Superior temporal gyrus (tissue), 1 donor: ENCODE data around the gene UBE2B.
A peak's percentile ranks its signal among the peaks of the same experiment; 100 is the strongest.
"Not testable (repeated sequence)": the region's sequence is repeated elsewhere in the genome, so short reads cannot be mapped to it uniquely, and the experiment has no call there.

Experiments
- DNase-seq: peaks from one replicate; pipeline ENCODE4 v3.0.0-alpha.2; 2016; ENCODE audit errors: extremely low spot score

The UBE2B gene

DNA sequence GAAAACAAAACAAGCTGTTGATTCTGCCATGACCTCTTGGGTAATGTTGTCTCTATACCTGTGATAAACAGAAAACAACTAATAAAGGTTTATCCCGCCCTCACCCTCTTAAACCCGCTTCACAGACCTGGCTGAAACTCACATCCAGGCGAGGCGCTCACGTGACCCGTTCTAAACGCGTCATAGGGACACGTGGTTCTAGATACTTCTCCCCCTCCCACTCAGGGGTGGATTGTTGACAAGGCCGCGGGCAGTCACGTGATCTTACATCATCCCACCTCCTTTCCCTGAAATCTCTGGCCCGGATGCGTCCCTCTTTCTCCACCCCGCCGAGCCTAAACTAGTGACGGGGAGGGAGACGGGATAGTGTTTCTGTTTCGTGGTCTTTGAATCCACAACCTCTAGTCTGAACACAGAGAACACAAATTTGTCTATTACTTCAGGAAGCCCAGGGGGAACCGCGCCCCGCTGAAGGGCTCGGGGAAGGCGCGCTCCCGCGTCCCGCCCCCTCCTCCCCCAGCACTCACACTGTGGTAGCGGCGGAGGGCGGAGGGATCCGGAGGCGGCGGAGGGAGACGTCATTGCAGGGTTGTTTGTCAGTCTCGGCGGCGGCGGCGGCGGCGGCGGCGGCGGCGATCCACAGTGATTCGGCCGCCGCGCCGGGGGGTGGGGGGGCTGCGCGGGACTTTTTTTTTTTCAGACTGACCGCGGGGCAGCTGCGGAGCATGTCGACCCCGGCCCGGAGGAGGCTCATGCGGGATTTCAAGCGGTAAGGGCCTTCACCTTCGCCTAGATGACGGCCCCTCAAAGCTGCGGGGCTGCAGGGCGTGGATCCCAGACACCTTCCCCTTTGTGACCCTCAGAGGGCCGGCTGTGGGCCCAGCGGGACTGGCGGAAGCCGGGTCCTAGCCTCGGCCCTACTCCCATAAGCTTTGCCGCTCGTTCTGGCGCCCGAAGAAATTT, at the start of gene UBE2B:
UBE2B (plus strand) TSS at position 699 of the 963 bp plus-strand sequence; CDS start at position 726, 27 bp downstream.
- DNase-seq = peak; percentile 100

- DNase-seq = no peak
These were observed 44.0 kb upstream of the UBE2B start for GRCh38 chr5:134327327-134327726.

DNA sequence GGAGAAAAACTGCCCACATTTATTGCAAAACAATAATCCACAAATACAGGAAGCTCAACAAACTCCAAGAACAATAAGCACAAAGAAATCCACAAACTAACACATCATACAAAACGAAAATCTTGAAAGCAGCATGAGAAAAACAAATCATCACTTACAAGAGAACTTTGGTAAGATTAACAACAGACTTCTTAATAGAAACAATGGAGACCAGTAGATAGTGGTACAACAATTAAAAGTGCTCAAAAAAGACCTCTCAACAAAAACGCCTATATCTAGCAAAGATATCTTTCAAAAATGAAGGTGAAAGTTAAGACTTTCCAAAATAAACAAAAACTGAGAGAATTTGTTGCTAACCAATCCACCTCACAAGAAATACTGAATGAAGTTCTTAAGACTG, 42.8 kb upstream of the UBE2B start:
- DNase-seq = no peak

- not testable (repeated sequence) for DNase-seq
These were observed 34.5 kb upstream of the UBE2B start for GRCh38 chr5:134336833-134337232.

DNA sequence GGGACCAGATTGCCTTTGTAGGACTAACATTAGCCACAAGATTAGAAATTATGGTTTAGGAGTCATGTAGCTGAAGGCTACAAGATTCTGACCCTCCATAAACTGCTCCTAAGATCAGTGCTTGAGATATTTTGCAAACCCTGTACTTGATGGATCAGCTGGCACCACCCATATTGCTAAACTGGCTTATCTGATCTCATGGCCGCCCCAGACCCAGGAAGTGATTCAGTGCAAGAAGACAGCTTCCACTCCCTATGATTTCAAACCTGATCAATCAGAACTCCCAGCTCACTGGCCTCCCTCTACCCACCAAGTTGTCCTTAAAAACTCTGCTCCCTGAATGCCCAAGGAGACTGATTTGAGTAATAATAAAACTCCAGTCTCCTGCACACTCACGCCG, 27.9 kb upstream of the UBE2B start:
- not testable (repeated sequence) for DNase-seq

DNA sequence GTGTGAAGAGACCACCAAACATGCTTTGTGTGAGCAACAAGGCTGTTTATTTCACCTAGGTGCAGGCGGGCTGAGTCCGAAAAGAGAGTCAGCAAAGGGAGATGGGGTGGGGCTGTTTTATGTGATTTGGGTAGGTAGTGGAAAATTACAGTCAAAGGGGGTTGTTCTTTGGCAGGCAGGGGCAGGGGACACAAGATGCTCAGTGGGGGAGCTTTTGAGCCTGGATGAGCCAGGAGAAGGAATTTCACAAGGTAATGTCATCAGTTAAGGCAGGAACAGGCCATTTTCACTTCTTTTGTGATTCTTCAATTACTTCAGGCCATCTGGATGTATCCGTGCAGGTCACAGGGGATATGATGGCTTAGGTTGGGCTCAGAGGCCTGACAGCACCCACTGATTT, 25.9 kb upstream of the UBE2B start:
- DNase-seq = not testable (repeated sequence)

DNA sequence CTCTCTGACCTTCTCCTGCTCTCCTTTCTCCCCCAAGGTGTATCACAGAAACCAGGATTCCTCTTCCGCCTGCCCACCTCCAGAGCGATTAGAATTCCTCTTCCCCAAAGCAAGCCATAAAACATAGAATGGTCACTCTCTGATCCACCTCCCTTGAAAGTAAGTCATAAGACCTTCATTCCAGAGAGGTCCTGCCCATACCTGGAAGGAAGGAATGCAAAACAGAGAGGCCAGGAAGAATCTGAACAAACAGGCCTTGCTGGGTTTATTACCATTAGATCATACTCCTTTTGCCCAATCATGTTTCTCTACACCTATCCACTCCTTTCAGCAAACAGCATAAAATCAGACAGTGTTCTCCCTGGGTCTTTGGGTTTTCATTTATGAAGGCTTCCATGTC, 25.4 kb upstream of the UBE2B start:
- no peak for DNase-seq

- no peak for DNase-seq
These were observed 21.9 kb upstream of the UBE2B start for GRCh38 chr5:134349463-134349862.

- no peak for DNase-seq
These were observed 15.7 kb upstream of the UBE2B start for GRCh38 chr5:134355681-134356080.

DNA sequence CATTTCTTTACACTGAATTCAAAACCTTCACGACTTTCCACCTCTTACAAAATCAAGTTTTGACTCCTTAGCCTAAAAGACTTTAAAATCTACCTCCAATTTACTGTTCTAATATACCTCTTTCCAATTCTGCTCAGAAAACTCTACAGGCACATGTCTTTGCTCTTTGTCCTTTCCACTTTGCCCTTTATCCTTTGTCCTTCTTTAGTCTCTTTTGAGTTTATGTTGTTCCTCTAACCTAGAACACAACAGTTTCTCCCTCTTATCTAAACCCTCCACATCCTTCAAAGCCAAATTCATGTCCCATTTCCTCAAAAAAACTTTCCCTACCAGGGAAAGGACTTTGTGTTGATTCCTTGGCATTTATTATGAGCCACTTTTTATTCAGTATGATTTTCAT, 5.8 kb upstream of the UBE2B start:
- no peak for DNase-seq

DNA sequence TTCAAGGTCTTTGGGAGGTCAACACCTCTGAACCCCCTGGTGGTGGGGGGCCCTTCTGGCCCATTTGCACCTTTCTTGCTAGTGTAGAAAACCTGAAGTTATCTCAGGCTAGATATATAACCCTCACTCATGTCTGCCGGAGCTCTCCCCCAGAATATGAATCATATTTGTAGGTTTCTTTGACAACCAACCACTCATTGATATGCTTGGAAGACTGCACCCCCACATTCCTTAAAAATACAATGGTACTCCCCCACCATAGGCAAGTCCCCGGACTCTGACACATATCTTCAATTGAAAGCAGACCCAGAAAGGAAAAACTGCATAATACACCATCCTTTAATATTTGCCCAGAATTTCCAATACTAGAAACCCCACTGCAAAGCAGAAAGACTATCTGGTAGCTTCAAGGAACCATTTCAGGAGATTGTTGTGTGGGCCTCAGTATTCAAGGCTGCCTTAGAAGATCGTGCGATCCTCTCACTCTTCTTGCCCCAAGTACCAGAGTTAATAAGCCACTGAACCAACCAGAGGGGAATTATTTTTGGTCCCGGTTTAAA, 978 bp upstream of the UBE2B start:
- peak; percentile 22 for DNase-seq

GRCh38 chr5:134371834-134372340, 518 bp downstream of the UBE2B start:
- peak; percentile 43 for DNase-seq

- DNase-seq = not testable (repeated sequence)
These were observed 2.3 kb downstream of the UBE2B start for GRCh38 chr5:134373633-134374032.

GRCh38 chr5:134374232-134374631, 2.9 kb downstream of the UBE2B start:
- DNase-seq = no peak

DNA sequence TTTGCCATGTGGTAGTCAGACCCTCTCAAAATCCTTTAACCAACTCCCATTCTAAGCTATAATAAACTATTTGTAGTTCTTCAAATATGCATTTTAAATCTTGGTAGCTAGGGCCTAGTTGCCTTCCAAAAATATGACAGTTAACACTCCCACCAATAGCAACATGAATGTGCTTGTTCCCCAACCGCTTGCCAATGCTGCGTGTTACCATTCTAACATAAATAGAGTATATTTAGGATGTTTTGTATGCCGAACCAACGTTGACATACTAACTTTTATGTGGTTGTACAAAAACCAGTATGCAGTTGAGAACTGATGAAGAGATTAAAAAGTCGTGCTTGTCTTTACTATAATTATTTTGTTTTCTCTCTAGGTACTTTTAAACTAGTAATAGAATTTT, 9.0 kb downstream of the UBE2B start:
- peak; percentile 39 for DNase-seq

DNA sequence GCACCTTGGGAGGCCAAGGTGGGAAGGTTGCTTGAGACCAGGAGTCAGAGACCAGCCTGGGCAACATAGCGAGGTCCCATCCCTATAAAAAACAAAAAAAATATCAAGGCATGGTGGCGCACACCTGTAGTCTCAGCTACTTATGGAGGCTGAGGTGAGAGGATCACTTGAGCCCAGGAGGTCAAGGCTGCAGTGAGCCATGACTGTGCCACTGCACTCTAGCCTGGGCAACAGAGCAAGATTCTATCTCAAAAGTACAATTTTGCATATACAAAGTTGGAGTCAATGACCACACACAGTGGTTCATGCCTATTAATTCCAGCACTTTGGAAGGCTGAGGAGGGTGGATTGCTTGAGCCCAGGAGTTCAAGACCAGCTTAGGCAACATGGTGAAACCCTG, 10.8 kb downstream of the UBE2B start:
- DNase-seq = not testable (repeated sequence)

DNA sequence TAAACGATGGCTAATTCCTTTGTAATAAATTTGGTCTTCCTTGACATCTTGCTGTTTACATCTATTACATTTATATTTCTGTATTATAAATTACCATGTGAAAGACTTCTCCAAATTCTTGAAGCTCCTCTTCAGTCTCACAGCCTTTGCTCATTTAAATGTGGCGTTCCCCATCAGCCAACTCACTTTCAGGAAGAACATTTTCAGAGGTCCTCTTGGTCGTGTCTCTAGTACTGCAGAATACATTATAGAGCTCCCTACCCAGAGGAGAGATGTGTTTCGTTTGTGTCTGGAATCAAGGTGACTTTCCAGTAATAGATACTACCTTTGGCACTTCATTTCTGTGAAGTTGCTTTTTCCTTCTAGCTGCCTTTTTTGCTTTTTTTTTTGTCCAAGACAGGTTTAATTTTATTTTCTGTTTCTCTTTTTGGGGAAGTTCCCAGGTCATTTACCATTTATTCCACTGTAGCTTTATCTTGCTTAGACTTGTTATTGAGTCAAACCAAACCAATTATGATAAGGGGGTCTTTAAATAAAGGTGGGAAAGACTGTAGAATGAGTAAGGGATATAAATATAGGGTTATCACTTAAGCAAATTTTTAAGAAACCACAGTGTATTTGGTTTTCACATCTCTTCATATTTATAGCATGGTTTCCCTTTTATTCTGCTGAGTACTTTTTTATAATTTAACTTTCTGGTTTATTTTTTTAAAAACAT, 12.8 kb downstream of the UBE2B start:
- no peak for DNase-seq

DNA sequence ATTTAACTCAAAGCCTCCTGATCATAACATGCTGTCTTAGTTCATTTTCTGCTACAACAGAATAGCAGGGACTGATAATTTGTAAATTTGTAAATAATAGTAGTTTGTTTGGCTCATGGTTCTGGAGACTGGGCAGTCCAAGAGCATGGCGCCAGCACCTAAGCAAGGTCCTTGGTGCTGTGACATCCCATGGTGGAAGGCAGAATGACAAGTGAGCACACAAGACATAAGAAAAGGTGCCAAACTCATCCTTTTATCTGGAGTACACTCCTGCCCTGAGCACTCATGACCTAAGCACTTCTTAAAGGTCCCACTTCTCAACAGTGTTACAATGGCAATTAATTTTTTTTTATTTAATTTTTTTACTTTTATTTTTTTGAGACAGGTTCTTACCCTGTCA, 16.1 kb downstream of the UBE2B start:
- DNase-seq = no peak

GRCh38 chr5:134392301-134392700, 20.9 kb downstream of the UBE2B start:
- no peak for DNase-seq

- DNase-seq = no peak
These were observed 23.6 kb downstream of the UBE2B start for GRCh38 chr5:134394932-134395331.

DNA sequence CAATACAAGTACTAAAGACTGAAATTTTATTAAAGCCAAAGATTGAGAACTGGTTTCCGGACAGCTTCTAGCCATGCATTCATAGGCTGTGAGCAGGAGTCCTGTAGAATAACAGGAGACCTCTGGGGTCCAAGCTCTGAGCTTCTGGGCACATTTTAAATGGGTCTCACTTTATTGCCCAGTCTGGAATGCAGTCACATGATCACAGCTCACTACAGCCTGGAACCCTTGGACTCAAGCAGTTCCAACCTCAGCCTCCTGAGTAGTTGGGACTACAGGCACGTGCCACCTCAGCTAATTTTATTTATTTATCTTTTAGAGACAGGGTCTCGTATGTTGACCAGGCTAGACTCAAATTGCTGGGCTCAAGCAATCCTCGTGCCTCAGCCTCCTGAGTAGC, 24.9 kb downstream of the UBE2B start:
- no peak for DNase-seq

GRCh38 chr5:134397196-134397595, 25.8 kb downstream of the UBE2B start:
- no peak for DNase-seq
